ENCODE data around the gene IDI2. TPM values are rescaled to one million over a fixed set of nuclear protein-coding genes. Genes with fewer than 3 reads are reported as not detected.
A peak's percentile ranks its signal among the peaks of the same experiment; 100 is the strongest.

The IDI2 gene
- total and polyA plus RNA-seq, 4 donors, result 0.05 to 0.18 (median 0.08) TPM; not detected in 1

- Histone ChIP-seq H3K4me1 (ENCODE audit: control insufficient read depth in 5 of 5, insufficient read depth in 5 of 5, low read length in 5 of 5) (no peaks in the 10 kb centered on the region), H3K9ac (ENCODE audit: insufficient read depth in 1 of 2, low read length in 2 of 2) (no peak overlapping the region), H3K27ac (ENCODE audit: low read depth in 1 of 2, low read length in 1 of 2) (no peak overlapping the region), H3K4me3 (peak overlapping the region; percentile 5), H3K27me3 (ENCODE audit: control insufficient read depth in 3 of 3, insufficient read depth in 3 of 3, low read length in 2 of 3) (no peaks in the 10 kb centered on the region), H3K36me3 (ENCODE audit: control insufficient read depth in 4 of 4, insufficient read depth in 4 of 4, low read length in 4 of 4) (peaks cover 3 to 14% (median 9%) of the 10 kb centered on the region in 4 donors), H3K9me3 (ENCODE audit: control insufficient read depth in 4 of 4, insufficient read depth in 3 of 4, low read length in 3 of 4) (no peaks in the 10 kb centered on the region)
- DNase-seq (no peak), ATAC-seq (ENCODE audit: insufficient read depth, low FRiP score) (no peak)
- no peak for TF ChIP-seq CTCF (IDR thresholded peaks at IDR 0.05; ENCODE audit: control extremely low read depth, extremely low read depth)
- WGBS, 2 donors, result 91 to 94% methylated on average over 11 of the region's 11 CpGs
These were observed 11.4 kb upstream of the IDI2 start for GRCh38 chr10:1037098-1037497.

GRCh38 chr10:1036341-1036791 lies 10.7 kb upstream of the IDI2 start:
- Histone ChIP-seq H3K9ac (ENCODE audit: insufficient read depth in 1 of 2, low read length in 2 of 2) (no peak overlapping the region), H3K4me1 (ENCODE audit: control insufficient read depth in 5 of 5, insufficient read depth in 5 of 5, low read length in 5 of 5) (no peaks in the 10 kb centered on the region), H3K36me3 (ENCODE audit: control insufficient read depth in 4 of 4, insufficient read depth in 4 of 4, low read length in 4 of 4) (peaks cover 3 to 14% (median 9%) of the 10 kb centered on the region in 4 donors), H3K27me3 (ENCODE audit: control insufficient read depth in 3 of 3, insufficient read depth in 3 of 3, low read length in 2 of 3) (no peaks in the 10 kb centered on the region), H3K27ac (ENCODE audit: low read depth in 1 of 2, low read length in 1 of 2) (no peak overlapping the region), H3K4me3 (no peak overlapping the region), H3K9me3 (ENCODE audit: control insufficient read depth in 4 of 4, insufficient read depth in 3 of 4, low read length in 3 of 4) (no peaks in the 10 kb centered on the region)
- DNase-seq, result no peak
- no peak for TF ChIP-seq CTCF (IDR thresholded peaks at IDR 0.05; ENCODE audit: control extremely low read depth, extremely low read depth)
- 73 to 80% methylated on average over 14 of the region's 14 CpGs for WGBS, 2 donors
- ATAC-seq (ENCODE audit: insufficient read depth, low FRiP score), result no peak

GRCh38 chr10:1035201-1035600 lies 9.5 kb upstream of the IDI2 start:
- no peak for TF ChIP-seq CTCF (IDR thresholded peaks at IDR 0.05; ENCODE audit: control extremely low read depth, extremely low read depth)
- H3K9me3 ChIP-seq (ENCODE audit: control insufficient read depth in 4 of 4, insufficient read depth in 3 of 4, low read length in 3 of 4), result no peaks in the 10 kb centered on the region
- no peaks in the 10 kb centered on the region for H3K4me1 ChIP-seq (ENCODE audit: control insufficient read depth in 5 of 5, insufficient read depth in 5 of 5, low read length in 5 of 5)
- no peak for ATAC-seq (ENCODE audit: insufficient read depth, low FRiP score)
- no peak for DNase-seq
- H3K4me3 ChIP-seq, result no peak overlapping the region
- no peaks in the 10 kb centered on the region for H3K27me3 ChIP-seq (ENCODE audit: control insufficient read depth in 3 of 3, insufficient read depth in 3 of 3, low read length in 2 of 3)
- no peak overlapping the region for H3K27ac ChIP-seq (ENCODE audit: low read depth in 1 of 2, low read length in 1 of 2)
- H3K36me3 ChIP-seq (ENCODE audit: control insufficient read depth in 4 of 4, insufficient read depth in 4 of 4, low read length in 4 of 4), result peaks cover 2 to 12% (median 4%) of the 10 kb centered on the region in 4 donors
- no peak overlapping the region for H3K9ac ChIP-seq (ENCODE audit: insufficient read depth in 1 of 2, low read length in 2 of 2)
- WGBS, 2 donors, result 83 to 92% methylated on average over 6 of the region's 6 CpGs

- DNase-seq (no peak), ATAC-seq (ENCODE audit: insufficient read depth, low FRiP score) (no peak)
- TF ChIP-seq CTCF (IDR thresholded peaks at IDR 0.05; ENCODE audit: control extremely low read depth, extremely low read depth), result no peak
- H3K9me3 ChIP-seq (ENCODE audit: control insufficient read depth in 4 of 4, insufficient read depth in 3 of 4, low read length in 3 of 4), result no peaks in the 10 kb centered on the region
- no peak overlapping the region for H3K27ac ChIP-seq (ENCODE audit: low read depth in 1 of 2, low read length in 1 of 2)
- peaks cover 0 to 10% (median 1%) of the 10 kb centered on the region in 4 donors for H3K36me3 ChIP-seq (ENCODE audit: control insufficient read depth in 4 of 4, insufficient read depth in 4 of 4, low read length in 4 of 4)
- H3K4me1 ChIP-seq (ENCODE audit: control insufficient read depth in 5 of 5, insufficient read depth in 5 of 5, low read length in 5 of 5), result no peaks in the 10 kb centered on the region
- 90 to 98% methylated on average over 3 of the region's 3 CpGs for WGBS, 2 donors
- H3K27me3 ChIP-seq (ENCODE audit: control insufficient read depth in 3 of 3, insufficient read depth in 3 of 3, low read length in 2 of 3), result no peaks in the 10 kb centered on the region
- no peak overlapping the region for H3K9ac ChIP-seq (ENCODE audit: insufficient read depth in 1 of 2, low read length in 2 of 2)
- H3K4me3 ChIP-seq, result no peak overlapping the region
These were observed 9.1 kb upstream of the IDI2 start for GRCh38 chr10:1034758-1035157.

Measured in lung (tissue), 12 donors.